Measurements from ENCODE around the gene STXBP6. TPM values are rescaled to one million over a fixed set of nuclear protein-coding genes. Genes with fewer than 3 reads are reported as not detected.

STXBP6 gene
- total RNA-seq, 1 donor from 2014 or later: 17.7 TPM

- H3K27me3 ChIP-seq (ENCODE audit: control insufficient read depth in 3 of 3, insufficient read depth in 3 of 3, low read length in 3 of 3): no peaks in the 10 kb centered on the region
- no peaks in the 10 kb centered on the region for H3K36me3 ChIP-seq (ENCODE audit: control insufficient read depth in 3 of 3, insufficient read depth in 3 of 3, low read length in 3 of 3)
- no peaks in the 10 kb centered on the region for H3K9me3 ChIP-seq (ENCODE audit: control insufficient read depth in 3 of 3, low read length in 3 of 3)
- no peak overlapping the region for H3K27ac ChIP-seq (ENCODE audit: low read depth, low read length)
- H3K4me3 ChIP-seq (ENCODE audit: low read length in 3 of 3): no peak overlapping the region
- no peak overlapping the region for H3K9ac ChIP-seq (ENCODE audit: low read depth in 1 of 3, low read length in 3 of 3)
- no peaks in the 10 kb centered on the region for H3K4me1 ChIP-seq (ENCODE audit: control insufficient read depth in 3 of 3, insufficient read depth in 3 of 3, low read length in 3 of 3)
Measured at GRCh38 chr14:24991821-24992220, 58.1 kb downstream of the STXBP6 start.

DNA sequence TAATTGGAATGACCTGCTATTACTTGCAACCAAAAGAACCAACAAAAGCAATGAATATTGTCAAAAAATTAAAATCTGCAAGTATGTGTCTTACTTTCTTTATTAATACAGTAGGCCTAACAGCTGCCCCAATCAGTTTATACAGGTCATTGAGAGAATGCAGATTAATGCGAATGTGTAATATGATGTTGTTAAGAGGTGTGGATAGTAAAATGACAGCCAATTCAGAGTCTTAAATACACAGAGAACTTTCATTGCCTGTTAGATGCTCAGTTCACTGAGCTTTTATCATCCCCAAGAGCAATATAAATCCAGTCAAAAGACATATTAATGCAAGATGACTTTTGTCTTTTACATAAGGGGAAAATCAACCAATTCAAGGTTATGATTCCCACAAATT lies 58.7 kb downstream of the STXBP6 start:
- Histone ChIP-seq H3K4me1 (ENCODE audit: control insufficient read depth in 3 of 3, insufficient read depth in 3 of 3, low read length in 3 of 3) (peaks cover 0 to under 1% (median 0%) of the 10 kb centered on the region in 3 donors), H3K27ac (ENCODE audit: low read depth, low read length) (no peak overlapping the region), H3K36me3 (ENCODE audit: control insufficient read depth in 3 of 3, insufficient read depth in 3 of 3, low read length in 3 of 3) (no peaks in the 10 kb centered on the region), H3K9ac (ENCODE audit: low read depth in 1 of 3, low read length in 3 of 3) (no peak overlapping the region), H3K27me3 (ENCODE audit: control insufficient read depth in 3 of 3, insufficient read depth in 3 of 3, low read length in 3 of 3) (no peaks in the 10 kb centered on the region), H3K4me3 (ENCODE audit: low read length in 3 of 3) (no peak overlapping the region), H3K9me3 (ENCODE audit: control insufficient read depth in 3 of 3, low read length in 3 of 3) (no peaks in the 10 kb centered on the region)

GRCh38 chr14:24990773-24991172 lies 59.2 kb downstream of the STXBP6 start:
- Histone ChIP-seq H3K4me1 (ENCODE audit: control insufficient read depth in 3 of 3, insufficient read depth in 3 of 3, low read length in 3 of 3) (peaks cover 0 to 3% (median 0%) of the 10 kb centered on the region in 3 donors), H3K27me3 (ENCODE audit: control insufficient read depth in 3 of 3, insufficient read depth in 3 of 3, low read length in 3 of 3) (no peaks in the 10 kb centered on the region), H3K9me3 (ENCODE audit: control insufficient read depth in 3 of 3, low read length in 3 of 3) (no peaks in the 10 kb centered on the region), H3K27ac (ENCODE audit: low read depth, low read length) (no peak overlapping the region), H3K4me3 (ENCODE audit: low read length in 3 of 3) (no peak overlapping the region), H3K9ac (ENCODE audit: low read depth in 1 of 3, low read length in 3 of 3) (no peak overlapping the region), H3K36me3 (ENCODE audit: control insufficient read depth in 3 of 3, insufficient read depth in 3 of 3, low read length in 3 of 3) (no peaks in the 10 kb centered on the region)

- no peak overlapping the region for H3K27ac ChIP-seq (ENCODE audit: low read depth, low read length)
- peaks cover 0 to 8% (median 6%) of the 10 kb centered on the region in 3 donors for H3K4me1 ChIP-seq (ENCODE audit: control insufficient read depth in 3 of 3, insufficient read depth in 3 of 3, low read length in 3 of 3)
- H3K36me3 ChIP-seq (ENCODE audit: control insufficient read depth in 3 of 3, insufficient read depth in 3 of 3, low read length in 3 of 3): no peaks in the 10 kb centered on the region
- no peak overlapping the region for H3K4me3 ChIP-seq (ENCODE audit: low read length in 3 of 3)
- no peak overlapping the region for H3K9ac ChIP-seq (ENCODE audit: low read depth in 1 of 3, low read length in 3 of 3)
- no peaks in the 10 kb centered on the region for H3K9me3 ChIP-seq (ENCODE audit: control insufficient read depth in 3 of 3, low read length in 3 of 3)
- H3K27me3 ChIP-seq (ENCODE audit: control insufficient read depth in 3 of 3, insufficient read depth in 3 of 3, low read length in 3 of 3): no peaks in the 10 kb centered on the region
Measured at GRCh38 chr14:24990050-24990449, 59.9 kb downstream of the STXBP6 start.

- peaks cover 0 to 8% (median 8%) of the 10 kb centered on the region in 3 donors for H3K4me1 ChIP-seq (ENCODE audit: control insufficient read depth in 3 of 3, insufficient read depth in 3 of 3, low read length in 3 of 3)
- no peak overlapping the region for H3K27ac ChIP-seq (ENCODE audit: low read depth, low read length)
- H3K9me3 ChIP-seq (ENCODE audit: control insufficient read depth in 3 of 3, low read length in 3 of 3): no peaks in the 10 kb centered on the region
- H3K27me3 ChIP-seq (ENCODE audit: control insufficient read depth in 3 of 3, insufficient read depth in 3 of 3, low read length in 3 of 3): no peaks in the 10 kb centered on the region
- no peak overlapping the region for H3K4me3 ChIP-seq (ENCODE audit: low read length in 3 of 3)
- no peaks in the 10 kb centered on the region for H3K36me3 ChIP-seq (ENCODE audit: control insufficient read depth in 3 of 3, insufficient read depth in 3 of 3, low read length in 3 of 3)
- no peak overlapping the region for H3K9ac ChIP-seq (ENCODE audit: low read depth in 1 of 3, low read length in 3 of 3)
Measured at GRCh38 chr14:24988760-24989159, 61.2 kb downstream of the STXBP6 start.

DNA sequence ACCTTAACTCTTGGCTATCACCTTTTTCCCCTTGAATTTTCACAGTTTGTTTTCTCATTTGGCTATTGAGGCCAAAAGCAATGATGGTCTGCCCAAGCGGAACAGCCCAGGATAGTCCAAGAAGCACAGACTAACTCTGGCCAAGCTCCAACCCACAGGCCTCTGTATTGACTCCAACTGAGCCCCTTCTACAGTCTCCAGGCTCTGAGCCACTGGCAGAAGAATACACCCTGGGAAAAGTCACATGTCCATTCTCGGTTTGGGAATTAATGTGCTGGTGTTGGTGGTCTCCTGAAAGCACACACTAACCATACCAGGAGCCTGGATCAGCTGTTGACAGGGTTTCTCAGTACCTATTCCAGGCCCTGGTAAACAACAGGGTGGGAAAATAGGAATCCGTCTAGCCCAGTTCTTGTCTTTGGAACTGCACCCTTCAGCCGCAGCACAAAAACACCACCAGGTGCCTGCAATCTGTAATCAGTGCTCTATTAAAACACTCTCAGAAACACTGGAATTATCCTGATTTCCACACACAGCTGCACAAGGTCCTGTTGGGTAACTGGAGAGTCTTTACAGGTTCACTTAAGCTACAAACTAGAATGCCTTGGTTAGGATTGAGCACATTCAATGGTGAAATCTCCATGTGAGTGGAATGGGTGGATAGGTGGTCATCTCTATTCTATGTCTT lies 63.6 kb downstream of the STXBP6 start:
- Histone ChIP-seq H3K27ac (ENCODE audit: low read depth, low read length) (no peak overlapping the region), H3K9ac (ENCODE audit: low read depth in 1 of 3, low read length in 3 of 3) (no peak overlapping the region), H3K27me3 (ENCODE audit: control insufficient read depth in 3 of 3, insufficient read depth in 3 of 3, low read length in 3 of 3) (no peaks in the 10 kb centered on the region), H3K4me3 (ENCODE audit: low read length in 3 of 3) (no peak overlapping the region), H3K36me3 (ENCODE audit: control insufficient read depth in 3 of 3, insufficient read depth in 3 of 3, low read length in 3 of 3) (no peaks in the 10 kb centered on the region), H3K4me1 (ENCODE audit: control insufficient read depth in 3 of 3, insufficient read depth in 3 of 3, low read length in 3 of 3) (peaks cover 0 to 8% (median 8%) of the 10 kb centered on the region in 3 donors), H3K9me3 (ENCODE audit: control insufficient read depth in 3 of 3, low read length in 3 of 3) (no peaks in the 10 kb centered on the region)

GRCh38 chr14:24984846-24985589 lies 64.9 kb downstream of the STXBP6 start:
- H3K4me3 ChIP-seq (ENCODE audit: low read length in 3 of 3): no peak overlapping the region
- H3K9ac ChIP-seq (ENCODE audit: low read depth in 1 of 3, low read length in 3 of 3): no peak overlapping the region
- no peaks in the 10 kb centered on the region for H3K9me3 ChIP-seq (ENCODE audit: control insufficient read depth in 3 of 3, low read length in 3 of 3)
- H3K36me3 ChIP-seq (ENCODE audit: control insufficient read depth in 3 of 3, insufficient read depth in 3 of 3, low read length in 3 of 3): no peaks in the 10 kb centered on the region
- H3K4me1 ChIP-seq (ENCODE audit: control insufficient read depth in 3 of 3, insufficient read depth in 3 of 3, low read length in 3 of 3): peaks cover 0 to 8% (median 8%) of the 10 kb centered on the region in 3 donors
- H3K27me3 ChIP-seq (ENCODE audit: control insufficient read depth in 3 of 3, insufficient read depth in 3 of 3, low read length in 3 of 3): no peaks in the 10 kb centered on the region
- H3K27ac ChIP-seq (ENCODE audit: low read depth, low read length): no peak overlapping the region

GRCh38 chr14:24982472-24983155 lies 67.3 kb downstream of the STXBP6 start:
- H3K27me3 ChIP-seq (ENCODE audit: control insufficient read depth in 3 of 3, insufficient read depth in 3 of 3, low read length in 3 of 3): no peaks in the 10 kb centered on the region
- no peak overlapping the region for H3K27ac ChIP-seq (ENCODE audit: low read depth, low read length)
- no peaks in the 10 kb centered on the region for H3K9me3 ChIP-seq (ENCODE audit: control insufficient read depth in 3 of 3, low read length in 3 of 3)
- H3K9ac ChIP-seq (ENCODE audit: low read depth in 1 of 3, low read length in 3 of 3): no peak overlapping the region
- peaks cover 0 to 8% (median 8%) of the 10 kb centered on the region in 3 donors for H3K4me1 ChIP-seq (ENCODE audit: control insufficient read depth in 3 of 3, insufficient read depth in 3 of 3, low read length in 3 of 3)
- H3K36me3 ChIP-seq (ENCODE audit: control insufficient read depth in 3 of 3, insufficient read depth in 3 of 3, low read length in 3 of 3): no peaks in the 10 kb centered on the region
- H3K4me3 ChIP-seq (ENCODE audit: low read length in 3 of 3): no peak overlapping the region

DNA sequence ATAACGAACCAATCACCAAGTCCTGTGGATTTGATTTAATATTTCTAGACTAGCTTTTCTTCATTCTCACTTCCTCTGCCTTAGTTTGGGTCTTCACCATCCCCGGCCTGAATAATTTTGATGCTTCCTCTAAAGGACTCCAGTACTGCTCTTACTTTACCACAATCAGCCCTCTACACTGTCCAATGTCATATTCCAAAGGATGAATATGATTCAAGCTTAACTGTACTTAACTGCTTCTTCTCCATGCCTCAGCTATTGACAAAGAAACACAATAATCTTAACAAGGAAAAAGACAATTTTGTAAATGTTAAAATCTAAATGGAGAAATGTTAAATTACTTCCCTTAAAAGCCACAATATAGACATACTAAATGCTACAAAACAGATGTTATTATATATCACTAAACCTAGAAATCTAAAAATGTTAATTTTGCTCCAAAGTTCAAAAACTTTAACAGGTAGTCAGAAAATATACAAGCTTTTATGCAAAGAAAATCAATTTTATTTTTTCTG lies 70.2 kb downstream of the STXBP6 start:
- Histone ChIP-seq H3K27me3 (ENCODE audit: control insufficient read depth in 3 of 3, insufficient read depth in 3 of 3, low read length in 3 of 3) (no peaks in the 10 kb centered on the region), H3K36me3 (ENCODE audit: control insufficient read depth in 3 of 3, insufficient read depth in 3 of 3, low read length in 3 of 3) (no peaks in the 10 kb centered on the region), H3K9ac (ENCODE audit: low read depth in 1 of 3, low read length in 3 of 3) (no peak overlapping the region), H3K27ac (ENCODE audit: low read depth, low read length) (no peak overlapping the region), H3K4me3 (ENCODE audit: low read length in 3 of 3) (no peak overlapping the region), H3K9me3 (ENCODE audit: control insufficient read depth in 3 of 3, low read length in 3 of 3) (no peaks in the 10 kb centered on the region), H3K4me1 (ENCODE audit: control insufficient read depth in 3 of 3, insufficient read depth in 3 of 3, low read length in 3 of 3) (peaks cover 0 to under 1% (median 0%) of the 10 kb centered on the region in 3 donors)

Measured in skeletal muscle tissue (tissue), 4 donors.